ENCODE data around the gene CD274.

DNA sequence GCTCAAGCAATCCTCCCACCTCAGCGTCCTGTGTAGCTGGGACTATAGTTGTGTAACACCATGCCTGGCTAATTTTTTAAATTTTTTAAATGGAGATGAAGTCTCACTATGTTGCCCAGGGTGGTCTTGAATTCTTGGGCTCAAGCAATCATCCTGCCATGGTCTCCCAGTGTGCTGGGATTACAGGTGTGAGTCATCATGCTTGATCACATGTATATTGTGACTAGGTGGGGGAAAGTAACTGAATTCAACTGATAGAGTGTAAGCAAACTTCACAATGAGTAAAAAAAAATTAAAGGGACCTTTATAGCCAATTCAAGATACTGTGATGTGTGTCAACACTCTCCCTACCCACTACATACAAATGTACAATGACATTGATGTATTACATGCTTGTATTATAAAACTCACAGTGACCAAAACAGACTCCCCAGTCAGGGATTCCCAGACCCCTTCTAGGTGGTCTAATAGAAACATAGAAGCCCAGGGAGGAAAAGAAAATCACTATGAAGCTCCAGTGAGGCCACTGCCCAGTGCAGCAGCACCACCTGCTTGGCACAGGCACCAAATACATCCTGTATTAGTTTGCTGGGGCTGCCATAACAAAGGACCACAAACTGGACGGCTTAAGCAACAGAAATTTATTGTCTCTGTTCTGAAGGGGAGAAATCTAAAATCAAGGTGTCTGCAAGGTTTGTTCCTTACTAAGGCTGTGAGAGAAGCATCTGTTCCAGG, 21.4 kb upstream of the CD274 start:
- TF ChIP-seq EZH2 (IDR thresholded peaks at IDR 0.05) (no peak), POLR2AphosphoS5 (IDR thresholded peaks at IDR 0.05; ENCODE audit: borderline replicate concordance, low read depth, low read length) (no peak), FOXP2 (optimal IDR thresholded peaks at IDR 0.05; ENCODE audit: control extremely low read depth, extremely low read length, insufficient read depth) (no peak)

Data from SK-N-MC (cell line).